Lung (tissue), 12 donors: ENCODE measurements around the gene MLLT6. TPM values are rescaled to one million over a fixed set of nuclear protein-coding genes. Genes with fewer than 3 reads are reported as not detected.

Experiments used
- ATAC-seq: fragments of 200-7000 bp; cut with Tn5 transposase; one replicate; pipeline ENCODE4 v1.9.1; 2020; ENCODE audit warnings: moderate number of reproducible peaks; ENCODE audit not compliant: insufficient read depth, low FRiP score
- DNase-seq, 3 donors: peaks; one replicate each; pipeline ENCODE4 v3.0.0-alpha.2; 2013 to 2017
- H3K27ac ChIP-seq, 2 donors: one replicate each; pipeline ENCODE4 v1.5.1; 2013; ENCODE audit warnings: mild to moderate bottlenecking in 2 of 2, moderate library complexity in 2 of 2, control low read depth in 1 of 2, inconsistent platforms in 1 of 2, low read depth in 1 of 2, low read length in 1 of 2
- H3K27me3 ChIP-seq, 3 donors: one replicate each; pipeline ENCODE4 v1.5.1; 2013; ENCODE audit warnings: low read length in 2 of 3; ENCODE audit not compliant: control insufficient read depth in 3 of 3, insufficient read depth in 3 of 3
- H3K36me3 ChIP-seq, 4 donors: one replicate each; pipeline ENCODE4 v1.5.1; 2013; ENCODE audit warnings: low read length in 4 of 4, mild to moderate bottlenecking in 1 of 4, moderate library complexity in 1 of 4; ENCODE audit not compliant: control insufficient read depth in 4 of 4, insufficient read depth in 4 of 4
- H3K4me1 ChIP-seq, 5 donors: one replicate each; pipeline ENCODE4 v1.5.1; 2013; ENCODE audit warnings: low read length in 5 of 5, mild to moderate bottlenecking in 2 of 5, moderate library complexity in 1 of 5; ENCODE audit not compliant: control insufficient read depth in 5 of 5, insufficient read depth in 5 of 5
- H3K4me3 ChIP-seq: one replicate; pipeline ENCODE4 v1.5.1; 2013; ENCODE audit warnings: mild to moderate bottlenecking, control low read depth, moderate library complexity
- H3K9ac ChIP-seq, 2 donors: one replicate each; pipeline ENCODE4 v1.5.1; 2013; ENCODE audit warnings: low read length in 2 of 2, control low read depth in 1 of 2; ENCODE audit not compliant: insufficient read depth in 1 of 2
- H3K9me3 ChIP-seq, 4 donors: one replicate each; pipeline ENCODE4 v1.5.1; 2013; ENCODE audit warnings: low read length in 3 of 4, mild to moderate bottlenecking in 1 of 4, moderate library complexity in 1 of 4; ENCODE audit not compliant: control insufficient read depth in 4 of 4, insufficient read depth in 3 of 4
- CTCF ChIP-seq: IDR thresholded peaks from 2 replicates; pipeline ENCODE4 v1.5.1; 2012; ENCODE audit warnings: mild to moderate bottlenecking; ENCODE audit errors: control extremely low read depth, extremely low read depth
- WGBS, 2 donors: extraction: QIAGEN DNeasy Blood & Tissue Kit; methylation state at CpG; one replicate each; pipeline ENCODE4 v1.1.7; 2013; 5-methylcytosine and 5-hydroxymethylcytosine counted together
- polyA plus RNA-seq, 2 donors: library from polyadenylated mRNA; stranded (reverse); fragments of 200-250 nt; gene quantifications; one replicate each; pipeline ENCODE4 v1.2.1, GENCODE V29; 2013
- total RNA-seq, 2 donors: library from RNA; depleted of rRNA in 1 of 2; stranded (reverse); fragments of >200 nt in 1 of 2; gene quantifications; one replicate each; pipeline ENCODE4 v1.2.1, GENCODE V29; 2014 to 2021
- donor health status: control.
- donor health status: control.
- donor health status: Bipolar disorder and iron deficiency.
- donor health status: healthy.
- donor health status: DM: yes; HTN: yes; CAD: no.

Gene MLLT6
- total and polyA plus RNA-seq, 4 donors = 64.0 to 108 (median 70.3) TPM

- peak overlapping the region; percentile 94 to 97 for H3K27ac ChIP-seq
- ATAC-seq (peak; percentile 46), DNase-seq (peak; percentile 89 to 94 (median 91))
- H3K4me3 ChIP-seq = peak overlapping the region; percentile 65
- H3K4me1 ChIP-seq = peaks cover 3 to 48% (median 7%) of the 10 kb centered on the region in 5 donors
- H3K36me3 ChIP-seq = no peaks in the 10 kb centered on the region
- peak overlapping the region; percentile 73 to 78 for H3K9ac ChIP-seq
- peaks cover 0 to 2% (median 0%) of the 10 kb centered on the region in 4 donors for H3K9me3 ChIP-seq
- WGBS, 2 donors = 0% methylated on average over 56 to 81 of the region's 81 CpGs
- no peaks in the 10 kb centered on the region for H3K27me3 ChIP-seq
- no peak for TF ChIP-seq CTCF
Observed at GRCh38 chr17:38702166-38702915, 2.7 kb upstream of the MLLT6 start.

GRCh38 chr17:38702916-38703741 lies 1.9 kb upstream of the MLLT6 start:
- peak in 1 of 3 donors; percentile 35 for DNase-seq
- Histone ChIP-seq H3K27ac (peak overlapping the region; percentile 95 to 97), H3K9ac (peak overlapping the region in 1 of 2 donors; percentile 78), H3K27me3 (no peaks in the 10 kb centered on the region), H3K4me1 (peaks cover 3 to 52% (median 15%) of the 10 kb centered on the region in 5 donors), H3K36me3 (peaks cover 0 to 5% (median 0%) of the 10 kb centered on the region in 4 donors), H3K4me3 (peak overlapping the region; percentile 70), H3K9me3 (peaks cover 0 to 2% (median 0%) of the 10 kb centered on the region in 4 donors)
- TF ChIP-seq CTCF = no peak
- ATAC-seq = no peak
- WGBS, 2 donors = 2% methylated on average over 55 of the region's 55 CpGs

- peaks cover 0 to 10% (median 0%) of the 10 kb centered on the region in 4 donors for H3K36me3 ChIP-seq
- peak overlapping the region; percentile 56 to 77 for H3K9ac ChIP-seq
- 0 to 1% methylated on average over 49 to 50 of the region's 50 CpGs for WGBS, 2 donors
- peak overlapping the region; percentile 95 to 97 for H3K27ac ChIP-seq
- H3K27me3 ChIP-seq = no peaks in the 10 kb centered on the region
- H3K4me1 ChIP-seq = peaks cover 3 to 50% (median 15%) of the 10 kb centered on the region in 5 donors
- H3K4me3 ChIP-seq = peak overlapping the region; percentile 70
- peaks cover 0 to 2% (median 0%) of the 10 kb centered on the region in 4 donors for H3K9me3 ChIP-seq
- ATAC-seq (peak; percentile 38), DNase-seq (peak; percentile 82 to 89 (median 89))
- no peak for TF ChIP-seq CTCF
Observed at GRCh38 chr17:38703742-38704605, 1.1 kb upstream of the MLLT6 start.
